Right renal pelvis (tissue), 4 donors: Measurements from ENCODE around the gene SLC5A6. TPM values are rescaled to one million over a fixed set of nuclear protein-coding genes. Genes with fewer than 3 reads are reported as not detected.

Source experiments
- DNase-seq, 4 donors: peaks; one replicate each; pipeline ENCODE4 v3.0.0-alpha.2; 2013; ENCODE audit warnings: low read depth in 4 of 4, low spot score in 3 of 4, missing footprints in 1 of 4
- polyA plus RNA-seq, 4 donors: library from polyadenylated mRNA; unstranded; fragments of 120-200 nt; gene quantifications; one replicate each; pipeline ENCODE4 v1.2.1, GENCODE V29; 2013; ENCODE audit not compliant: insufficient read length in 4 of 4

The SLC5A6 gene
- polyA plus RNA-seq, 4 donors = 31.5 to 39.6 (median 37.7) TPM

DNA sequence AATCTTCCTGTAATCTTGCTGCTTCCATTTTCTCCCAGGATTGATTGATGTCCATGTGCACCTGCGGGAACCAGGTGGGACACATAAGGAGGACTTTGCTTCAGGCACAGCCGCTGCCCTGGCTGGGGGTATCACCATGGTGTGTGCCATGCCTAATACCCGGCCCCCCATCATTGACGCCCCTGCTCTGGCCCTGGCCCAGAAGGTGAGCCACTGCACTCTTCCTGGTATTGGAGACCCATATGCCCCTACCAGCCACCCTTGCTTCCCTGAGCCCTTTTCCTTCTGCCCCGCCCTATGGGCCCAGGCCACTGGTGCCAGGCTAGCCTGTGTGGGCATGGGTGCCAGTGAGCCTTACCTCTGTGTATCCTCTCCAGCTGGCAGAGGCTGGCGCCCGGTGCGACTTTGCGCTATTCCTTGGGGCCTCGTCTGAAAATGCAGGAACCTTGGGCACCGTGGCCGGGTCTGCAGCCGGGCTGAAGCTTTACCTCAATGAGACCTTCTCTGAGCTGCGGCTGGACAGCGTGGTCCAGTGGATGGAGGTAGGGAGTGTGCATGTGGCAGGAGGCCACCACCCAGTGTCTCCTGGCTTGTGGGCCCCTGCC, 25.4 kb upstream of the SLC5A6 start:
- DNase-seq = no peak

GRCh38 chr2:27236626-27237025, 24.6 kb upstream of the SLC5A6 start:
- no peak for DNase-seq

DNA sequence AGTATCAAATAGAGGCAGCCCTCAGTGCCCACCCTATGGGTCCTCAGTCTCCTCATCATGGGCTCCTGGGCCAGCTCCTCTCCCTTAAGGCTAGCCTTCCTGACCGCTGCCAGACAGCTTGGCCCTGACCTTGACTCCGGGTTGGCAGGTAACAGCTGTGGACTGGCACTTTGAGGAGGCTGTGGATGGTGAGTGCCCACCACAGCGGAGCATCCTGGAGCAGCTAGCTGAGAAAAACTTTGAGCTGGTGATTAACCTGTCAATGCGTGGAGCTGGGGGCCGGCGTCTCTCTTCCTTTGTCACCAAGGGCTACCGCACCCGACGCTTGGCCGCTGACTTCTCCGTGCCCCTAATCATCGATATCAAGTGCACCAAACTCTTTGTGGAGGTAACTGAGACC, 24.1 kb upstream of the SLC5A6 start:
- no peak for DNase-seq

DNA sequence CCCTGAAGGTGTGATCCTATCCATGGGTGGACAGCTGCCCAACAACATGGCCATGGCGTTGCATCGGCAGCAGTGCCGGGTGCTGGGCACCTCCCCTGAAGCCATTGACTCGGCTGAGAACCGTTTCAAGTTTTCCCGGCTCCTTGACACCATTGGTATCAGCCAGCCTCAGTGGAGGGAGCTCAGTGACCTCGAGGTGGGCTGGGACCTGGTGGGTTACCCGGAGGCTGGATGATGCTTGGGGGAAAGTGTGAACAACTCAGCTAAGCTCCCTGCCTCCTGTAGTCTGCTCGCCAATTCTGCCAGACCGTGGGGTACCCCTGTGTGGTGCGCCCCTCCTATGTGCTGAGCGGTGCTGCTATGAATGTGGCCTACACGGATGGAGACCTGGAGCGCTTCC, 21.3 kb upstream of the SLC5A6 start:
- no peak for DNase-seq

- DNase-seq = no peak
Measured at GRCh38 chr2:27231921-27232320, 19.9 kb upstream of the SLC5A6 start.

GRCh38 chr2:27227501-27227900, 15.4 kb upstream of the SLC5A6 start:
- no peak for DNase-seq

DNA sequence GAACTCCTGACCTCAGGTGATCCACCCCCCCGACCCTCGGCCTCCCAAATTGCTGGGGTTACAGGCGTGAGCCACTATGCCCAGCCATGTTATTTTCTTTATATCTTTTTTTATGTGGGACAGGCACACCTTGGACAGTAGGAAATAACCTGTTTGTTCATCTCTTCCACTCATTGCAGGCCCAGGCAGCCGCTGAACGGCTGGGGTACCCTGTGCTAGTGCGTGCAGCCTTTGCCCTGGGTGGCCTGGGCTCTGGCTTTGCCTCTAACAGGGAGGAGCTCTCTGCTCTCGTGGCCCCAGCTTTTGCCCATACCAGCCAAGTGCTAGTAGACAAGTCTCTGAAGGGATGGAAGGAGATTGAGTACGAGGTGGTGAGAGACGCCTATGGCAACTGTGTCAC, 13.5 kb upstream of the SLC5A6 start:
- no peak for DNase-seq

GRCh38 chr2:27223416-27223815, 11.3 kb upstream of the SLC5A6 start:
- DNase-seq = no peak

DNA sequence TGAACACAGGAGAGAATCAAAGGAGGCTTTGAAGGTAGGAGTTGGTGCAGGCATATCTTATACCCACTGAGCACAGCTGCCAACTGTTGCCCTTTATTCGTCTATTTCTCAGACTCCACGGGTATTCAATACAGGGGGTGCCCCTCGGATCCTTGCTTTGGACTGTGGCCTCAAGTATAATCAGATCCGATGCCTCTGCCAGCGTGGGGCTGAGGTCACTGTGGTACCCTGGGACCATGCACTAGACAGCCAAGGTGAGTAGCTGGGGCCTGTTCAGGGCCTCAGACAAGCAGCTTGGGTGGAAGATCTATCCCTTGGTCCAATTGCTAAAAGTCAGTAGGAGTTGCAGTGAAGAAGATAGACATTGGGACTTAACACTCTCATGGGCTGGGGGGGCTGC, 10.3 kb upstream of the SLC5A6 start:
- DNase-seq = no peak

DNA sequence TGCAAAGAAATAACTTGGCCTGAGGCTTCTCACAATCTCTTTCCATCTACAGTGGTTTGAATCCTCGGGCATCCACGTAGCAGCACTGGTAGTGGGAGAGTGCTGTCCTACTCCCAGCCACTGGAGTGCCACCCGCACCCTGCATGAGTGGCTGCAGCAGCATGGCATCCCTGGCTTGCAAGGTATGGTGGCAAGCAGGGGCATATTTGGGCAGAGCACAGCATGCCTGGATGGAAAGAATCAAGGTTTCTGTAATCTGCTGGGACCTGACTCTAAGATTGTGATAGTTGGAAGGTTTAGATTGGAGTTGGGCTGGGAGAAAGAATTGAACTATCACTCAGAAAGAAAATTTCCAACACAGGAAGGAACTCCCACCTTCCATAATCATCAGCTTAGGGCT, 9.1 kb upstream of the SLC5A6 start:
- DNase-seq = no peak

DNA sequence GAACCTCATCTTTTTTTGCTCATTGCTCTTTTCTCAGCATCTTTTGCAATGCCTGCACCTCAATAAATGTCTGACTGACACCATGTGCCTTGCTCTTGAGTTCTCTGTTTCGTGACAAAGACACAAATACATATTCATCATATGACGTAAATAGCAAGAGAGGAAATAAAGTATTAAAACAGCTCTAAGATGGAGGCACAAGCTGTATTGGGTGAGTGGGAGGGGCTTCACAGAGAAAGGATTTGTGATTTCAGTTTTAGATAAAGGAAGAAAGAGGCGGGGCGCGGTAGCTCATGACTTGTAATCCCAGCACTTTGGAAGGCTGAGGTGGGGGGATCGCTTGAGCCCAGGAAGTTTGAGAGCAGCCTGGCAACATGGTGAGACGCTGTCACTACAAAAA, 8.0 kb upstream of the SLC5A6 start:
- DNase-seq = no peak

GRCh38 chr2:27219091-27219490, 7.0 kb upstream of the SLC5A6 start:
- DNase-seq = no peak

- no peak for DNase-seq
Measured at GRCh38 chr2:27218614-27219013, 6.5 kb upstream of the SLC5A6 start.

- DNase-seq = peak; percentile 47 to 67 (median 62)
Measured at GRCh38 chr2:27217173-27218121, 5.4 kb upstream of the SLC5A6 start, which contains the start of gene CAD. TSS of gene CAD (plus strand) at chr2:27217369. CDS start at chr2:27217552, 183 bp downstream.

GRCh38 chr2:27216416-27217137, 4.5 kb upstream of the SLC5A6 start:
- DNase-seq = no peak

GRCh38 chr2:27214941-27215340, 2.9 kb upstream of the SLC5A6 start:
- no peak for DNase-seq

GRCh38 chr2:27212626-27213471, 781 bp upstream of the SLC5A6 start:
- DNase-seq = peak in 2 of 4 donors; percentile 31 to 68

DNA sequence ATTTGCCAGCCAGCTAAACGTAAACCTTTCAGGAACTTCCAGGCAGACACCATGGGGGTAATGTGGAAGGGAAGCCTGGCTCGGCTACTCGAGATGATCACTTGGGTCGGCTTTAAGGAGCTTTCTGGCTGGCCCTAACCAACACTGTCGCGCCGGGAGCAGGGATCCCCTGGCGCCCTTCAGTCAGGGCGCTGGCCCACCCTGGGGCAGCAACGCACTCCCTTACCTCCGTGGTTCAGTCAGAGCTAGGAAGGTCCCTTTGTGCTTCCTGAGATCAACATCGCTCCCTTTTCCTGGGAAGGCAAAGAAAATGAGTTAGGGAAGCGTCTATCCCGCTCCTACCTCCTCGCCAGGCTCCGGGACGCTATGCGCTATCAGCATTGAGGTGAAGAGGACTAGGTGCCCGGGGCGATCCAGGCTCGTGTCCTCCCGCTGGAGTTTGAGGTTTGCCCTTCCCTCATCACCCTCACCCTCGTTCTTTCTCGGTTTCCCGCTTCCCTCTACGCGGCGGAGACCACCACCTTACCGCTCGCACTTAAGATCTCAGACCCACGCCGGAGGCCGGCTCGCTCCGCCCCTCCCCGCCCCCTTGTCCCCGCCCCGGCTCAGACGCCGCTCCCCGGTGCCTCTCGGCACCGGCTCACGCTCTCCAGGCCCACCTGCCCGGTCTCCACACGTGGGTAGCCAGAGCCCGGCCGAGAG, 676 bp downstream of the SLC5A6 start:
- no peak for DNase-seq

DNA sequence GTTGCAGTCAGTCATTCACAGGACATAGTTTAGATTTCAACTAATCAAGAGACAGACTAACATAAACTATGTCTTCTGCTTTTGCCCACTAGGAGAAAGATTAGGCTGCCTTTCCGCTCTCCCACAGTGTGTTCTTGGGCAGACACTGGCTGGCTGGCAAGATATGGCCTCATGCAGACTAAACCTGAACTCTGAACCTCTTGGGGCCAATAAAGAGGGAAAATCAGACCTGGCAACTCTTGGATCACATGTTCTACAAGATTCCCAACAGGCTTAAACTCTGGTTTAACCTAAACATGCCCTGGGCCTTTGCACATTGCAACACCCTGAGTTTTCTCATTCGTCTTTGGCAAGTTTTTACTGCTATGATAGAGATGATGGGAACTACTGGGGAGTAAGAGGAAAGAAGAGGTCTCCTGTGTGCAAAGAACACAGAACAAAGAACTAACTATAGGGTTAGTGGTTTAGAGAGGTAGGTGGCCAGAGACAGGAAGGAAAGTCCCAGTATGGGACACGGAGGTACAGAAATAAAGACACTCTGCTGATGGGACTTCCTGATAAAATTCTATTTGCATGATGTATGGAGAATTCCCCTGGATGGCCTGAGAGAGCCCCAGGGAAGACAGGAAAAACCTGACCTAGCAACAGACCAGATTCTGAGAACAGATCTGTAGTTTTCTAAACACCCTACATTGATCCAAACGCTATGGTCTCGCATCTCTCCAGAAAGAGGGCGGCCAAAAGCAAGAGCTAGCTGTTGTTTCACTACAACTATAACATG, 2.3 kb downstream of the SLC5A6 start:
- no peak for DNase-seq
